Loucy (cell line): ENCODE results near the gene CDH26.

ENCODE experiments used
- H2AFZ ChIP-seq: fragments of 200-600 bp; sonication (generic); 2 replicates; pipeline ENCODE4 v1.6.0; 2016; ENCODE audit warnings: antibody characterized with exemption, mild to moderate bottlenecking, low read length, moderate library complexity
- H3F3A ChIP-seq: fragments of 200-600 bp; 2 replicates; pipeline ENCODE4 v1.6.0; 2016; ENCODE audit warnings: antibody characterized with exemption, low read depth, mild to moderate bottlenecking
- H3K27me3 ChIP-seq: fragments of 200-600 bp; sonication (generic); 2 replicates; pipeline ENCODE4 v1.6.1; 2014; ENCODE audit warnings: low read length, mild to moderate bottlenecking; ENCODE audit not compliant: insufficient read depth, poor library complexity, severe bottlenecking
- H3K36me3 ChIP-seq: fragments of 200-600 bp; sonication (generic); 2 replicates; pipeline ENCODE4 v1.6.1; 2016; ENCODE audit warnings: low read length; ENCODE audit not compliant: insufficient read depth
- H3K4me1 ChIP-seq: fragments of 200-600 bp; sonication (generic); 2 replicates; pipeline ENCODE4 v1.5.1; 2014; ENCODE audit warnings: low read length, mild to moderate bottlenecking; ENCODE audit not compliant: insufficient read depth, poor library complexity, severe bottlenecking
- H3K4me2 ChIP-seq: fragments of 200-600 bp; sonication (generic); 2 replicates; pipeline ENCODE4 v1.6.0; 2014; ENCODE audit warnings: antibody characterized with exemption, low read length, low read depth, mild to moderate bottlenecking; ENCODE audit not compliant: poor library complexity, severe bottlenecking
- H3K4me3 ChIP-seq: fragments of 200-600 bp; sonication (generic); 2 replicates; pipeline ENCODE4 v1.5.1; 2014; ENCODE audit warnings: low read length, mild to moderate bottlenecking, mixed read lengths; ENCODE audit not compliant: poor library complexity, severe bottlenecking
- H3K79me2 ChIP-seq: fragments of 200-600 bp; sonication (generic); 2 replicates; pipeline ENCODE4 v1.6.1; 2014; ENCODE audit warnings: low read length; ENCODE audit not compliant: insufficient read depth
- H3K9ac ChIP-seq: fragments of 200-600 bp; sonication (generic); 2 replicates; pipeline ENCODE4 v1.6.0; 2014; ENCODE audit warnings: mild to moderate bottlenecking, low read depth, low read length, moderate library complexity; ENCODE audit not compliant: poor library complexity, severe bottlenecking
- H3K9me2 ChIP-seq: fragments of 200-600 bp; sonication (generic); replicated peaks from 2 replicates; pipeline ENCODE4 v1.6.1; 2016; ENCODE audit warnings: low read depth, low read length, mixed read lengths
- H3K9me3 ChIP-seq: fragments of 200-600 bp; sonication (generic); 2 replicates; pipeline ENCODE4 v1.6.1; 2014; ENCODE audit warnings: mild to moderate bottlenecking, antibody characterized with exemption, low read length, low read depth; ENCODE audit not compliant: insufficient read depth
- H4K20me1 ChIP-seq: fragments of 200-600 bp; sonication (generic); 2 replicates; pipeline ENCODE4 v1.6.0; 2014; ENCODE audit warnings: antibody characterized with exemption, low read length, mild to moderate bottlenecking; ENCODE audit not compliant: insufficient read depth, poor library complexity, severe bottlenecking
- EZH2phosphoT487 ChIP-seq: fragments of 200-600 bp; IDR thresholded peaks from 2 replicates; pipeline ENCODE4 v1.6.1; 2018; ENCODE audit warnings: antibody characterized with exemption, mild to moderate bottlenecking, moderate library complexity, borderline replicate concordance
- TF ChIP-seq, protein P1 (sequence below): fragments of 200-600 bp; sonication (generic); conservative IDR thresholded peaks from 2 replicates; pipeline ENCODE4 v1.5.1; 2014; ENCODE audit warnings: mild to moderate bottlenecking, antibody characterized with exemption, low read length

CDH26 gene

DNA sequence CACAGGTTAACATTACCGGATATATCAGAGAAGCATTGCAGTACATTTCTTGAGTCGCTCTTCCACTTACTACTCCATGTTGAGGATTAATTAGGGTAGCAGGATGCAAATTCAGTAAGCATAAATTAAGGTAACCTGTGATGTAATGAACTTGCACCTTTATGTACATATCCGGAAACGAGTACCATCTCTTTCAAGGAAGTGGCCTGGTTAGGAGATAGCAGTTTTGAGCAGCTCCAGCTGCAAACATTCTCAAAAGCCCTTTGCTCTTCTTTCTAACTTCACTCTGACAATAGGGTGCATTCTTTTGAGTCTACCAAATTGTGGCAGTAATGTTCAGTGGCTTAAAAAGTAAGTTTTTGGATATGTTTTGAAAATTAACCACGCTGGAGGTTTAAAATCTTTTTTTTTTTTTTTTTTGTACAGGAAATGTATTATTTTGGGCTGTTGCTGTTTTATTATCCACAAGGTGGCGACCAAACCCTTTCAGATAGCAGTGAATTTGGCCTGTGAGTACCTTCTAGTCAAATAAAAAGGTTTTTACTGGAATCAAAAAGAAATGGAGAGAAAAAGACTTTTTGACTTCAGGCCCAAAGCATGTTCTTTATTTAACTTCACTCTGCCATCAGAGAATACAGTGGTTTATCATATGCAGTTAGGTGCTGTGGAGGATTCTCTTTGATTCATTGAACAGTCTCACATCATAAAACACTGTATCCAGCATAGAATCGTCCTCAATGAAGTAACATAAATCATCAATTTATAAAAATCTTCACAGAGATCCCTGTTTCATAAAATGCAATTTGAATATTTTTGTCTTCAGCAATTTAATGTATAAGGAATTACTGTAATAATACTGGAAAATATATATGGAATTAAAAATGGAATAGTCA, 9.1 kb upstream of the CDH26 start:
- peak overlapping the region; percentile 61 for H3K4me2 ChIP-seq
- H2AFZ ChIP-seq, result peak overlapping the region; percentile 24; the same call in 1 of the 2 replicates
- H3K36me3 ChIP-seq, result peaks cover 8% of the 10 kb centered on the region; the same call in 1 of the 2 replicates
- TF ChIP-seq, protein P1, sequence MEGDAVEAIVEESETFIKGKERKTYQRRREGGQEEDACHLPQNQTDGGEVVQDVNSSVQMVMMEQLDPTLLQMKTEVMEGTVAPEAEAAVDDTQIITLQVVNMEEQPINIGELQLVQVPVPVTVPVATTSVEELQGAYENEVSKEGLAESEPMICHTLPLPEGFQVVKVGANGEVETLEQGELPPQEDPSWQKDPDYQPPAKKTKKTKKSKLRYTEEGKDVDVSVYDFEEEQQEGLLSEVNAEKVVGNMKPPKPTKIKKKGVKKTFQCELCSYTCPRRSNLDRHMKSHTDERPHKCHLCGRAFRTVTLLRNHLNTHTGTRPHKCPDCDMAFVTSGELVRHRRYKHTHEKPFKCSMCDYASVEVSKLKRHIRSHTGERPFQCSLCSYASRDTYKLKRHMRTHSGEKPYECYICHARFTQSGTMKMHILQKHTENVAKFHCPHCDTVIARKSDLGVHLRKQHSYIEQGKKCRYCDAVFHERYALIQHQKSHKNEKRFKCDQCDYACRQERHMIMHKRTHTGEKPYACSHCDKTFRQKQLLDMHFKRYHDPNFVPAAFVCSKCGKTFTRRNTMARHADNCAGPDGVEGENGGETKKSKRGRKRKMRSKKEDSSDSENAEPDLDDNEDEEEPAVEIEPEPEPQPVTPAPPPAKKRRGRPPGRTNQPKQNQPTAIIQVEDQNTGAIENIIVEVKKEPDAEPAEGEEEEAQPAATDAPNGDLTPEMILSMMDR, result peak; percentile 82
- no peak for TF ChIP-seq EZH2phosphoT487
- no peaks in the 10 kb centered on the region for H3K9me3 ChIP-seq
- no peaks in the 10 kb centered on the region for H4K20me1 ChIP-seq
- peak overlapping the region; percentile 6 for H3K9ac ChIP-seq
- H3K27me3 ChIP-seq, result no peaks in the 10 kb centered on the region
- H3K79me2 ChIP-seq, result no peaks in the 10 kb centered on the region
- peak overlapping the region; percentile 41 for H3K4me3 ChIP-seq
- H3F3A ChIP-seq, result no peaks in the 10 kb centered on the region
- H3K4me1 ChIP-seq, result peaks cover 13% of the 10 kb centered on the region
- no peaks in the 10 kb centered on the region for H3K9me2 ChIP-seq

DNA sequence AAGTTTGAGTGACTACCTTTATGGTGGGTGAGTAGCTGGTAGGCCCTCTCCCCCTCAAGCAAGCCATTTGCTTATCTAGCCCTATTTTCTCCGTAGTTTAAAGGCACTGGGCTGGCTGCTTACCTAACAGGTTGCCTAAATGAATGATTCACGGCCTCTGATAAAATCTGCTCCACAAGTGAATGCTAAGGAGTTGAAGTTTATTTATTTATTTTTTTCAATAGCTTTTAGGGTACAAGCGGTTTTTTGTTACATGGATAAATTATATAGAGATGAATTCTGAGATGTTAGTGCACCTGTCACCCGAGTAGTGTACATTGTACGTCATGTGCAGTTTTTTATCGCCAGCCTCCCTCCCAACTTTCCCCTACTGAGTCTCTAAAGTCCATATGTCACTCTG, 8.3 kb upstream of the CDH26 start:
- Histone ChIP-seq H3K27me3 (no peaks in the 10 kb centered on the region), H3K79me2 (no peaks in the 10 kb centered on the region), H3K36me3 (no peaks in the 10 kb centered on the region), H4K20me1 (no peaks in the 10 kb centered on the region), H3F3A (no peaks in the 10 kb centered on the region), H2AFZ (no peak overlapping the region), H3K9me2 (no peaks in the 10 kb centered on the region), H3K4me1 (peaks cover 13% of the 10 kb centered on the region), H3K9ac (no peak overlapping the region), H3K4me3 (no peak overlapping the region), H3K4me2 (no peak overlapping the region), H3K9me3 (no peaks in the 10 kb centered on the region)
- TF ChIP-seq, protein P1, result no peak
- TF ChIP-seq EZH2phosphoT487, result no peak

DNA sequence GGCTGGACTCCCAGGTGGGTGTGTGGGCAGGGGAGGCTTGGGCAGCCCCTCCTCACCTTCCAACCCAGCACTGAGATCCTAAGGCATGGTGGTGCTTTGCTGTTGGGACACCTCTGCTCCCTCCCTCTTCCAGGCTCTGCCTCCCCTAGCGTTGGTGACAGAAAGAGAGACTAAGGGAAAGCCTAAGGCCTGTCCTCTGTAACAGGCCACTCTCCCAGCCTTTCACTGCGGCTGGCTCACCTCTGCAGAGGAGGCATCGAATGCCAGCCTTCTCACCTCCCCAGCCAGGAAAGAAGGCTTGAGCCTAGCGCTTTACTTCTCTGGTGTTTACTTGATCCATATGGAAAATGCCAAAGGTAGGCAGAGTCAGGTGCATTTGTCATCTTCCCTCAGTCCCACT, 3.5 kb upstream of the CDH26 start:
- no peaks in the 10 kb centered on the region for H3K36me3 ChIP-seq
- no peaks in the 10 kb centered on the region for H4K20me1 ChIP-seq
- no peaks in the 10 kb centered on the region for H3K4me1 ChIP-seq
- no peaks in the 10 kb centered on the region for H3K27me3 ChIP-seq
- H3K4me3 ChIP-seq, result no peak overlapping the region
- no peaks in the 10 kb centered on the region for H3K9me3 ChIP-seq
- H3K79me2 ChIP-seq, result no peaks in the 10 kb centered on the region
- H2AFZ ChIP-seq, result no peak overlapping the region
- H3F3A ChIP-seq, result no peaks in the 10 kb centered on the region
- no peaks in the 10 kb centered on the region for H3K9me2 ChIP-seq
- no peak overlapping the region for H3K9ac ChIP-seq
- no peak overlapping the region for H3K4me2 ChIP-seq
- TF ChIP-seq, protein P1, result no peak
- no peak for TF ChIP-seq EZH2phosphoT487
